ENCODE measurements around the gene TTC9B.
"Not testable (repeated sequence)": the region's sequence is repeated elsewhere in the genome, so short reads cannot be mapped to it uniquely, and the experiment has no call there.

TTC9B gene

GRCh38 chr19:40170303-40170989, 47.7 kb downstream of the TTC9B start:
- DNase-seq (ENCODE audit: low spot score), result not testable (repeated sequence)

GRCh38 chr19:40169482-40170302, 48.5 kb downstream of the TTC9B start:
- DNase-seq (ENCODE audit: low spot score), result not testable (repeated sequence)

Data from CD4-positive, alpha-beta T cell treated with Interleukin-2 at 100 ng/mL for 4 hours (primary cell).